SW480 (cell line): ENCODE measurements around the gene KREMEN1.
"Not testable (repeated sequence)": the region's sequence is repeated elsewhere in the genome, so short reads cannot be mapped to it uniquely, and the experiment has no call there.

Experiments
- DNase-seq: peaks from one replicate; pipeline ENCODE4 v3.0.0-alpha.2; 2016; ENCODE audit warnings: low spot score

The KREMEN1 gene

DNA sequence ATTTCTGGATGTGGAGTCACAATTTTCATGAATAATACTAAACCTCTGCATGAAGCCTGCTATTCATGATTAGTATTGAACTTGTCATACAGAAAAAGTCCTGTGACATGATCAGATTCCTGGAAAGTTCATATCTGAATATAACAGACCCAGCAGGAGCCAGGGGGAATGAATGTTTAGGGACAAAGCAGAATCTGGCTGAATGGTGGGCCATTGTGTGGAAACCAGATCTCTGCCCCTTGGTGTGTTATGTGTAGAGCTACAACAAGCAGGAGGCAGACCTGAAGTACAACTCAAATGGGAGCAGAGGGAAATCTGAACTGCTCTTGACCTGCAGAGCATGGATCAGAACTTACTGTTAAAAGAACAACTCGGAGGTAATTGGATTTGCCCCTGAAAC, 30.3 kb downstream of the KREMEN1 start:
- DNase-seq, result no peak

DNA sequence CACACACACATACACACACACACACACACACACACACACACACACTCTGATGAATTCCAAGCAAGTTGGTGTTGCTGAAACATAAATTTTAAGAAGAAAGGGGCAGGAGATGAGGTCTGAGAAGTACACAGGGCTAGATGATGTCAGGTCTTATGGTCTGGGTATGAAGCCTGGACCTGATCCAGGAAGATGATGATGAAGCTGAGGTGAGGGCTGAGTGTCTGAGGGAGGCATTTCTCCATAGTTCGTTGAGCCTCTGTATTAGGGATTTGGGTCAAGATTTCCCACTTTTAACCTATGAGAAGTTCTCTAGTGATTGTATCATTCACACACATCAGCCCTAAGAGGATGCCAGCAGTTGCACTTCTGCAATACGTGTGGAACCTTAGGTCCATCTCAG, 32.6 kb downstream of the KREMEN1 start:
- no peak for DNase-seq

DNA sequence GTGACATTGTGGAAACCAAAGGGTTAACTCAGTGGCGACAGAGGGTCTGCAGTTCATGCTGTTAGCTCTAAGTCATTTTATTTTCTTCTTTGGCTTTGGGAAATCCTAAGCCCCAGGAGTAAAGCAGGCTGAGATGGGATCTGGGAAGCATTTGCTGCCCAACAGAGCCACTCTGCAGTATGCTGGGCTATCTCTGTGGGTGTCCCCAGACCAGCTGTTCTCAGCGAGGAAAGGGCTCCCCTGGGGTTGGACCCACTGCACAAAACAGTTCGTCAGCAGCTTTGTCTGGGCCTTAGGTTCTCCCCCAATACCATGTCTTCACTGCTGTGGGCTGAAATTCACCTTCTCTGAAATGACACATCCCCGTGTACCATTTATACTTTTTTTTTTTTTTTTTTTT, 34.0 kb downstream of the KREMEN1 start:
- no peak for DNase-seq

DNA sequence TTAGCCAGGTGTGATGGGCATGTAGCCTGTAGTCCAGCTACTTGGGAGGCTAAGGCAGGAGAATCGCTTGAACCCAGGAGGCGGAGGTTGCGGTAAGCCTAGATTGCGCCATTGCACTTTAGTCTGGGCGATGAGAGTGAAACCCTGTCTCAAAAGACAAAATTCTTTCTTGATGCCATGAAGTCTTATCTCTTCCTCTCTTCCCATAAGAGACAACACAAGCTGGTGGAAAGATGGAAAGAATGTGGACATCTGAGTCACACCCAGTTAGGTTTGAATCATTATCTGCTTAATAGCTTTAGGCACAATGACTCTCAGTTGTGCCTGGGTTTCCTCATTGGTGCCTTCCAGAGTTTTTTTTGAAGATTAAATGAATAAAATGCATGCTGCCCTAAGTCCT, 35.3 kb downstream of the KREMEN1 start:
- DNase-seq, result no peak

- DNase-seq, result no peak
These were observed 37.0 kb downstream of the KREMEN1 start for GRCh38 chr22:29109822-29110221.

- no peak for DNase-seq
These were observed 38.1 kb downstream of the KREMEN1 start for GRCh38 chr22:29110946-29111345.

GRCh38 chr22:29112121-29112520, 39.3 kb downstream of the KREMEN1 start:
- DNase-seq, result no peak

GRCh38 chr22:29112681-29113080, 39.8 kb downstream of the KREMEN1 start:
- DNase-seq, result no peak

DNA sequence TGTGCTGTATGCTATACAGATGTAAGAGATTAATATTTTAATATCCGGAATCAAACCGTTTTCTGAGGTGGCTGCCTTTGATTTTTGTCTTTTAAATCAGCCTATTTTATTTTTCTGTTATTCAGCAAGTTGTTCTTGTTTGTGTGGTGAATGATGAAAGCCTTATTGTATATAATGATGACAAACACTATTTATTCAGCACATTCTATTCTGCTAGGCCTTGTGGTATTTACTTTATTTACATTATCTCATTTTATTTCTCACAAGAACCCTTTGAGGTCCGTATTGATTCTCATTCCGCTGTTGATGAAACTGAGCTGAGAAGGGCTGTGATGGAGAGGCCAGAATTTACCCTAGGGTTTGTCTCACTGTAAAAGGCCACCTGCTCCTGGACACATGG, 40.5 kb downstream of the KREMEN1 start:
- DNase-seq, result no peak

DNA sequence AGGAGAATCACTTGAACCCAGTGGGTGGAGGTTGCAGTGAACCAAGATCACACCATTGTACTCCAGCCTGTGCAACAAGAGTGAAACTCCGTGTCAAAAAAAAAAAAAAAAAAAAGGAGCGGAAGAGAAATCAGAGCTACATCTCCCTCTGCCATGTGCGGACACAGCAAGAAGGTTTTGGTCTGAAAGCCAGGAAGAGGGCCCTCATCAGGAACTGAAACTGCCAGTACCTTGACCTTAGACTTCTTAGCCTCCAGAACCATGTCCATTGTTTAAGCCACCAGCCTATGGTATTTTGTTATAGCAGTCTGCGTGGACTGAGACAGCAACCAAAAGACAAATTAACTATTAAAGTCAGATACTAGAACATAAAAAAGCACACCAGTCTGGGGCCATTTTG, 41.6 kb downstream of the KREMEN1 start:
- DNase-seq, result no peak

DNA sequence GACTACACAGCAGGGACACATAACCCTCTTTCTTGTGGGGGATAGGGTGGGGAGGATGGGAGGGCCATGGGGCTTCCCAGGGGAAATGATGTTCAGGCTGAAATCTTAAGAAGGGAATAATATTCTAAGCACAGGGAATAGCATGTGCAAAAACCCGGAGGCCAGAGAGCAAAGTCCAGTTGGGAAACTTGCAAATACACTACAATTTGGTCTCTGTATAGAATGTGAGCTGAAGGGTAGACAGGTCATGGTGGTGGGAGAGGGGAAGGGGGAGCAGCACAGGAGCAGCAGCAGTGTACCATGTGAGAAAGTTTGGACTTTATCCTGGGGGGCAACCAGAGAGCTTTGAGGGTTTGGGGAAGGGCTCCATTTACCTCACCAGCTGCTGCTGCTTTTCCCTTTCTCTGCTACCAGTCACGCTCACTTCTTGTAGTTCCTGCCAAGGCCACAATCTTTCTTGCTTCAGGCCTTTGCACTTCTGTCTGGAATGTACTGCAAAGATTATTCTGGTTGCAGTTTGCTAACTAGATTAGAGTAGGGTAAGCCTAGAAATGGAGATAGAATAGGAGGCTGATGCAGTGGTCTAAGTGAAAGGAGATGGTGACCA, 43.0 kb downstream of the KREMEN1 start:
- no peak for DNase-seq

DNA sequence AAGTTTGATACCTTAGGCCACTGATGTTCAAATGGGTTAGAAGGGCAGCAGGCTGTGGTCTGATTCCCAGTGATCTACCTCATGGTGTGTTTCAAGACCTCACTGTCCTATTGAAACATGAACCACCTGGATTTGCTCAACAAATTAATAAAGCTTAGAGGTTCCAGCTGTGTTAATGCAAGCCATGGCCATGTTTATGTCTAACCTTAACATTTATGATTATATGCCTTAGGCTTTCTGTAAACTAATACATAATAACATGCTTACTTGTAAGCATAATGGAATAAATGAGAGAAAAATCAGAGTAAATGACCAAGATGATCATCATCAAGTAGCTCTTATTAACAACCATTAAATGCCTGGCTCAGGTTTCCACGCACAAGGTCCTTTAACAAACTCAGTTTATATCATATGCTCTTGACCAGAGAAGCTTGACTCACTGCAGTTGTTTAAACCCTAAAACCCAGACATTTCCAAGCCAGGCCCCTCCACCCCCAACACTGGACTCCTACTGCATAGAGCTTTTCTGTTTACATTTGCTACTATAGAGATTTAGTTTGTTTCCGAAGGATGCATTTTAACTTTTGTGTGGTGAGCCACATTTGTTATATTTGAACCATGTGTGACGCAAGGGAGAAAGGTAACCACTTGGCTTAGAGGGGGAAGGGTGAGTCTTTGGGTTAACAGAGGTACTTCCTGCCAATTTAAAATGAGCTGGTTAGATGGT, 43.7 kb downstream of the KREMEN1 start:
- no peak for DNase-seq

GRCh38 chr22:29117799-29118477, 45.1 kb downstream of the KREMEN1 start:
- DNase-seq, result no peak

DNA sequence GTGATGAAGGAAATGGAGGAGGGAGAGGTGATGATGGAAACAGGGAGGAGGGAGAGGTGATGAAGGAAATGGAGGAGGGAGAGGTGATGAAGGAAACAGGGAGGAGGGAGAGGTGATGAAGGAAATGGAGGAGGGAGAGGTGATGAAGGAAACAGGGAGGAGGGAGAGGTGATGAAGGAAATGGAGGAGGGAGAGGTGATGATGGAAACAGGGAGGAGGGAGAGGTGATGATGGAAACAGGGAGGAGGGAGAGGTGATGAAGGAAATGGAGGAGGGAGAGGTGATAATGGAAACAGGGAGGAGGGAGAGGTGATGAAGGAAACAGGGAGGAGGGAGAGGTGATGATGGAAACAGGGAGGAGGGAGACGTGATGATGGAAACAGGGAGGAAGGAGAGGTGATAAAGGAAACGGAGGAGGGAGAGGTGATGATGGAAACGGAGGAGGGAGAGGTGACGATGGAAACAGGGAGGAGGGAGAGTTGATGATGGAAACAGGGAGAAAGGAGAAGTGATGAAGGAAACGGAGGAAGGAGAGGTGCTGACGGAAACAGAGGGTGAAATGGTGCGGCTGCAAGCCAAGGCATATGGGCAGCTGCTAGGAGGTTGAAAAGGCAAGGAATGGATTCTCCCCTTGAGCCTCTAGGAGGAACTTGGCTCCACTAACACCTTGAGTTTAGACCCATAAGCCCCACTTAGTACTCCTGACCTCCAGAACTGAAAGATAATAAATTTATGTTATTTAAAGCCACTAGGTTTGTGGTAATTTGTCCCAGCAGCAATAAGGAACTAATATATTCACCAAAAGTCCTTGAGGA, 47.5 kb downstream of the KREMEN1 start:
- DNase-seq, result not testable (repeated sequence)

DNA sequence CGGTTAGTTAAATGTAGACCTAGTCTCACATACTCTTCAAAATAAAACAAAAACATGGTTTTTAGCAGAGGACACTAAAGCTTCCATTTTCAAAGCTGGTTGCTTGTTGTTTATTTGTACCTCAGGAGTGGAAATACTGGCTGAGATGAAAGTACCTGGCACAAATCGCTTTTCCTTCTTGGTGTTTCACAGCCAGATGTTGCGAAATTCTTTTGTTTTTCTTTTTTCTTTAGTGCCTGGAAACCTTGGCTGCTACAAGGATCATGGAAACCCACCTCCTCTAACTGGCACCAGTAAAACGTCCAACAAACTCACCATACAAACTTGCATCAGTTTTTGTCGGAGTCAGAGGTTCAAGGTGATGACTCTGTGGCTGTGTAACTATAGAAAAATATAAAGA, 48.3 kb downstream of the KREMEN1 start:
- no peak for DNase-seq

DNA sequence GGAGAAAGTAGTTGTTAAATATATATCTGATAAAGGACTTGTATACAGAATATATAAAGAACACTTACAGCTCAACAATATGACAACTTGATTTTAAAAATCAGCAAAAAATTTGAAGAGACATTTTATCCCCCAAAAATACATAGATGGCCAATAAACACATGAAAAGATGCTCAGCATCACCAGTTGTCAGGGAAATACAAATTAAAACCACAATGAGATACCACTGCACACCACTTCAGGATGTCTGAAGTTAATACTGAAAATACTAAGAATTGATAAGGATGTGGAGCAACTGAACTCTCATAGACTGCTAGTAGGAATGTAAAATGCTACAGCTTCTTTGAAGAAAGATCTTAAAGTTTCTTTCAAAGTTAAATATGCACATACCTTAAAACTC, 49.2 kb downstream of the KREMEN1 start:
- no peak for DNase-seq

DNA sequence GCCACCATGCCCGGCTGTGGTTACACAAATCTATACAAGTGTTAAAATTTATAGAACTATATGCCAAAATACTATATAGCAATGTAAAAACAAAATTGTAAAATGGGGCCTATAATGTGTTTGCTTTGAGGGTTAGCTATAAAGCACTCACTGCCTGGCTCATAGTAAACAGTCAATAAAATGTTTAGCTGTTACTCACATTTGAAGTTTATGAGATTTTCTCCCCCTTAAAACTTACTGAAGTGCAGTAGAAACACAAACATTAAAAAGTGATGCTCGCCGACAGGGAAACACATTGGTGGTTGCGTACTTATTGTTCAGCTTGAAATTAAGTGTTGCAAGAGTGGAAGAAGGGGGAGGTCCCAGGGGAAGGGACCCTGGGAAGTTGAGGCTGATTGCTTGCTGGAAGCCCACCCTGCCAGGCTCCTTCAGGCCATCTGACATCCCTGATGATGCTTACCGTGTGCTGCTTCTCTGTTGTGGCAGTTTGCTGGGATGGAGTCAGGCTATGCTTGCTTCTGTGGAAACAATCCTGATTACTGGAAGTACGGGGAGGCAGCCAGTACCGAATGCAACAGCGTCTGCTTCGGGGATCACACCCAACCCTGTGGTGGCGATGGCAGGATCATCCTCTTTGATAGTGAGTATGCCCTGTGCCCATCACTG, 52.1 kb downstream of the KREMEN1 start:
- no peak for DNase-seq

- DNase-seq, result no peak
These were observed 52.6 kb downstream of the KREMEN1 start for GRCh38 chr22:29125443-29125778.

GRCh38 chr22:29125844-29126243, 53.0 kb downstream of the KREMEN1 start:
- no peak for DNase-seq

- DNase-seq, result peak; percentile 16
These were observed 54.0 kb downstream of the KREMEN1 start for GRCh38 chr22:29126670-29127395.
